OCI-LY3 (cell line): Measurements from ENCODE around the gene SMAP2.
"Not testable (repeated sequence)": the region's sequence is repeated elsewhere in the genome, so short reads cannot be mapped to it uniquely, and the experiment has no call there.

Source experiments
- H2AFZ ChIP-seq: fragments of 200-600, 300-600 bp; shearing (Covaris generic); 2 replicates; pipeline ENCODE4 v1.6.0; 2014; ENCODE audit warnings: antibody characterized with exemption, low read depth, low read length
- H3K27ac ChIP-seq: fragments of 200-600, 300-600 bp; sonication (generic); 2 replicates; pipeline ENCODE4 v1.5.1; 2014; ENCODE audit warnings: mild to moderate bottlenecking, low read length, moderate library complexity, mixed read lengths
- H3K27me3 ChIP-seq: fragments of 200-600, 300-600 bp; sonication (generic); 2 replicates; pipeline ENCODE4 v1.6.1; 2014; ENCODE audit warnings: low read depth, low read length, mixed read lengths
- H3K36me3 ChIP-seq: fragments of 200-600, 300-600 bp; sonication (generic); replicated peaks from 2 replicates; pipeline ENCODE3; 2014; ENCODE audit warnings: low read depth, low read length, mixed read lengths
- H3K4me1 ChIP-seq: fragments of 300-600, 200-600 bp; sonication (generic); 2 replicates; pipeline ENCODE4 v1.6.1; 2014; ENCODE audit warnings: low read length, mixed read lengths
- H3K4me2 ChIP-seq: fragments of 200-600, 300-600 bp; sonication (generic); 2 replicates; pipeline ENCODE4 v1.6.1; 2014; ENCODE audit warnings: low read length, mixed read lengths
- H3K4me3 ChIP-seq: fragments of 300-600, 200-600 bp; sonication (generic); 2 replicates; pipeline ENCODE4 v1.5.1; 2014; ENCODE audit warnings: antibody characterized with exemption, mild to moderate bottlenecking, low read length, moderate library complexity
- H3K79me2 ChIP-seq: fragments of 300-600, 200-600 bp; shearing (Covaris generic); 2 replicates; pipeline ENCODE4 v1.6.1; 2014; ENCODE audit warnings: mild to moderate bottlenecking, low read length, mixed read lengths
- H3K9ac ChIP-seq: fragments of 300-600, 200-600 bp; shearing (Covaris generic); 2 replicates; pipeline ENCODE4 v1.6.0; 2014; ENCODE audit warnings: mild to moderate bottlenecking, low read length, moderate library complexity
- H3K9me3 ChIP-seq: fragments of 200-600, 300-600 bp; shearing (Covaris generic); 2 replicates; pipeline ENCODE4 v1.6.1; 2014; ENCODE audit warnings: low read length, mixed read lengths; ENCODE audit not compliant: insufficient read depth
- H4K20me1 ChIP-seq: fragments of 200-600, 300-600 bp; sonication (generic); 2 replicates; pipeline ENCODE4 v1.6.1; 2016; ENCODE audit warnings: low read length, mixed read lengths; ENCODE audit not compliant: insufficient read depth
- EZH2phosphoT487 ChIP-seq: fragments of 200-600 bp; shearing (Covaris generic); IDR thresholded peaks from 2 replicates; pipeline ENCODE4 v1.6.1; 2018; ENCODE audit warnings: antibody characterized with exemption, mixed run types, low read depth
- TF ChIP-seq, protein P1 (sequence below): fragments of 200-600, 300-600 bp; sonication (generic); IDR thresholded peaks from 2 replicates; pipeline ENCODE4 v1.5.1; 2014; ENCODE audit warnings: antibody characterized with exemption, low read length, low read depth

Gene SMAP2

DNA sequence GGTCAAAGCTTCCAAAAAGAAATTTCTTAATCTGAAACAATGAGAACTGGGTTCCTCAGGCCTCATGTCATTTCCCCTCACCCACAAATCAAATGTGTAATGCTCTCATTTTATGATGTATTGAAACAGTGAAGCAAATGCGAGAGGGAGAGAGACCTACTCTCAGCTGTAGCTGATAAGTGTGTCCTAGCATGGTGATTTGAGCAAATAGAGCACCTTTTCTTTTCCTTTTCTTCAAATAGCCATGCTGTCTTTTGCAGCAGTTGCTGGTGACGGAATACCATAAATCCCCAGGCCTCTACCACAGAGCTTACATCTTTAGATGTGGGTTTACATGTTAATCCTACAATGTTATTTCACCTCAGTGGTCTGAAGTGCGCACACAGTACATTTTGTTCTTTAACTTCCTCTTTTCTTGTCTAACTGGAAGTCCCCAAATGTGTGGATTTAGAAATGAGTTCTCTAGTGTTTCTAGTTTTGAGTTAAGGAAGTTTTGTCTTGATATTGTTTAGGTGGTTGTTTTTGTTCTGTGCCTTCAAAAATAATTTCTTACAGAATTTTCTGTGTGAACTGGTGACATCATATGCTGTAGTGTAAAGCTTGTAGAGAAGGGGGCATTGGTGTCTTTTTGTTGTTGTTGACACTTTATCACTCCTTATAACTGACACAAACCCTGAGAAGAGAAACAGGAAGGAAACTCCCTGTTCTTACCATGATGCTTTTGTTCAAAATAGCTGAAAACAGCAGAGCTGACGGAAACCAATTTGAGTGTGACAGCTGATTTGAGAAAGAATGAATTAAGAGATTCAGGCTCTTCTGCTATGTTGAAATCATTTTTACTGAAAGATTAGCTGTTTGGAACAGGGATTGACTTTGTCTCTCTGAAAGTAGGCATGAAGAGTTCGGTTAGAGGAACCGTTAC lies 12.2 kb downstream of the SMAP2 start:
- Histone ChIP-seq H3K27ac (peak overlapping the region; percentile 100), H3K9ac (peak overlapping the region; percentile 97), H3K9me3 (no peaks in the 10 kb centered on the region), H3K27me3 (no peaks in the 10 kb centered on the region), H2AFZ (no peak overlapping the region), H3K36me3 (peaks cover 8% of the 10 kb centered on the region), H3K4me3 (peak overlapping the region; percentile 75), H3K4me1 (peaks cover 81% of the 10 kb centered on the region), H3K4me2 (peak overlapping the region; percentile 99), H3K79me2 (peaks cover 88% of the 10 kb centered on the region), H4K20me1 (no peaks in the 10 kb centered on the region)
- TF ChIP-seq EZH2phosphoT487: no peak
- TF ChIP-seq, protein P1, sequence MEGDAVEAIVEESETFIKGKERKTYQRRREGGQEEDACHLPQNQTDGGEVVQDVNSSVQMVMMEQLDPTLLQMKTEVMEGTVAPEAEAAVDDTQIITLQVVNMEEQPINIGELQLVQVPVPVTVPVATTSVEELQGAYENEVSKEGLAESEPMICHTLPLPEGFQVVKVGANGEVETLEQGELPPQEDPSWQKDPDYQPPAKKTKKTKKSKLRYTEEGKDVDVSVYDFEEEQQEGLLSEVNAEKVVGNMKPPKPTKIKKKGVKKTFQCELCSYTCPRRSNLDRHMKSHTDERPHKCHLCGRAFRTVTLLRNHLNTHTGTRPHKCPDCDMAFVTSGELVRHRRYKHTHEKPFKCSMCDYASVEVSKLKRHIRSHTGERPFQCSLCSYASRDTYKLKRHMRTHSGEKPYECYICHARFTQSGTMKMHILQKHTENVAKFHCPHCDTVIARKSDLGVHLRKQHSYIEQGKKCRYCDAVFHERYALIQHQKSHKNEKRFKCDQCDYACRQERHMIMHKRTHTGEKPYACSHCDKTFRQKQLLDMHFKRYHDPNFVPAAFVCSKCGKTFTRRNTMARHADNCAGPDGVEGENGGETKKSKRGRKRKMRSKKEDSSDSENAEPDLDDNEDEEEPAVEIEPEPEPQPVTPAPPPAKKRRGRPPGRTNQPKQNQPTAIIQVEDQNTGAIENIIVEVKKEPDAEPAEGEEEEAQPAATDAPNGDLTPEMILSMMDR: no peak

DNA sequence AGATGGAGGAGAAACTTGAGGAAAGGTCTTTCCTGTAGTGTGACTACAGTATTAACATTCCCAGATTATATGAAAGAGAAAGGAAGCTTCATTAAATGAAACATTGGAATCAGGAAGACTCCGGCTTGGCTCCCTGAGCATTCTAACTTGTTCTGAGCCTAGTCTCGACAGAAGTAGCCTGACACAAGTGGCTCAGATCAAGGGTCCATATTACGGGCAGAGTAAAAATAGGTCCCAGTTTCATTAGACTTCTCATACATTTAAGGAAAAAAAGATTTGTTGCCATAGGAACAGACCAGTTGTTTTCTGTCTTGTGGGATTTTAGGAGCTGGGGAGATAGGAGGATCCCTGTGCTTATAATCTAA lies 12.8 kb downstream of the SMAP2 start:
- H3K27ac ChIP-seq: peak overlapping the region; percentile 100
- H3K79me2 ChIP-seq: peaks cover 88% of the 10 kb centered on the region
- TF ChIP-seq EZH2phosphoT487: no peak
- TF ChIP-seq, protein P1: no peak
- H2AFZ ChIP-seq: no peak overlapping the region
- H3K4me1 ChIP-seq: peaks cover 80% of the 10 kb centered on the region
- H3K27me3 ChIP-seq: no peaks in the 10 kb centered on the region
- no peaks in the 10 kb centered on the region for H3K9me3 ChIP-seq
- no peaks in the 10 kb centered on the region for H4K20me1 ChIP-seq
- peak overlapping the region; percentile 99 for H3K4me2 ChIP-seq
- peak overlapping the region; percentile 75 for H3K4me3 ChIP-seq
- H3K36me3 ChIP-seq: peaks cover 9% of the 10 kb centered on the region
- peak overlapping the region; percentile 97 for H3K9ac ChIP-seq

DNA sequence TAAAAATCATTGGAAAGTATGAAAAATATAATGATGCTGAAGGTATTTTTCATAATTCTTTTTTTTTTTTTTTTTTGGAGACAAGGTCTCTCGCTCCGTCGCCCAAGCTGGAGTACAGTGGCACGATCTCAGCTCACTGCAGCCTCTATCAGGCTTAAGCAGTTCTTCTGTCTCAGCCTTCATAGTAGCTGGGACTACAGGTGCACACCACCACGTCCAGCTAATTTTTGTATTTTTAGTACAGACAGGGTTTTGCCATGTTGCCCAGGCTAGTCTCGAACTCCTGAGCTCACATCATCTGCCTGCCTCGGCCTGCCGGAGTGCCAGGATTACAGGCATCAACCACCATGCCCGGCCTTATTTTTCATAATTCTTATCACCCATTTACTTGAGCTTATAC lies 13.3 kb downstream of the SMAP2 start:
- Histone ChIP-seq H3K27me3 (no peaks in the 10 kb centered on the region), H3K4me2 (peak overlapping the region; percentile 99), H3K4me3 (peak overlapping the region; percentile 75), H3K79me2 (peaks cover 88% of the 10 kb centered on the region), H2AFZ (no peak overlapping the region), H4K20me1 (no peaks in the 10 kb centered on the region), H3K9ac (peak overlapping the region; percentile 97), H3K9me3 (no peaks in the 10 kb centered on the region), H3K4me1 (peaks cover 80% of the 10 kb centered on the region), H3K36me3 (peaks cover 9% of the 10 kb centered on the region), H3K27ac (peak overlapping the region; percentile 100)
- TF ChIP-seq, protein P1: no peak
- no peak for TF ChIP-seq EZH2phosphoT487

DNA sequence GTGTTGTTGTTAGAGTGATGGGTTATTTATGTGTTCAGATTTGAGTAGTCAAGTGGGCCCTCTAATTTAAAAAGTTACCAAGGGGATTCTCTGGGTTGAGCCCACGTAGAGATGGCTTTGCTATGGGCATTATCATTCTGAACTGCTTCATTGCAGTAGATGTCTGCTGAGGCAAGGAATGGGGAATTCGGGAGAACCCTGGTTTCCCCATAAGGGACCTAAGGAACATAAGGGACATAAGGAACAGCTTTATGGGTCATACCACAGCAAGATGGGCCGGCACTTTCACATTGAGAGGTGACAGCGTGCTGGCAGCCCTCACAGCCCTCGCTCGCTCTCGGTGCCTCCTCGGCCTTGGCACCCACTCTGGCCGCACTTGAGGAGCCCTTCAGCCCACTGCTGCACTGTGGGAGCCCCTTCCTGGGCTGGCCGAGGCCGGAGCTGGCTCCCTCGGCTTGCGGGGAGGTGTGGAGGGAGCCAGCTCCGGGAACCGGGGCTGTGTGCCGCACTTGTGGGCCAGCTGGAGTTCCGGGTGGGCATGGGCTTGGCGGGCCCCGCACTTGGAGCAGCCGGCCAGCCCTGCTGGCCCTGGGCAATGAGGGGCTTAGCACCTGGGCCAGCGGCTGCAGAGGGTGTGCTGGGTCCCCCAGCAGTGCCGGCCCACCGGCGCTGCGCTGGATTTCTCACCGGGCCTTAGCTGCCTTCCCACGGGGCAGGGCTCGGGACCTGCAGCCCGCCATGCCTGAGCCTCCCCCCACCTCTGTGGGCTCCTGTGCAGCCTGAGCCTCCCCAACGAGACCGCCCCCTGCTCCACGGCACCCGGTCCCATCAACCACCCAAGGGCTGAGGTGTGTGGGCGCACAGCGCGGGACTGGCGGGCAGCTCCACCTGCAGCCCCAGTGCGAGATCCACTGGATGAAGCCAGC lies 14.1 kb downstream of the SMAP2 start:
- peaks cover 88% of the 10 kb centered on the region for H3K79me2 ChIP-seq
- H3K9me3 ChIP-seq, H3K36me3 ChIP-seq, H4K20me1 ChIP-seq, H3K27me3 ChIP-seq, H2AFZ ChIP-seq: not testable (repeated sequence)
- H3K27ac ChIP-seq: peak overlapping the region; percentile 100
- H3K4me1 ChIP-seq: peaks cover 80% of the 10 kb centered on the region
- peak overlapping the region; percentile 99 for H3K4me2 ChIP-seq
- peak overlapping the region; percentile 75 for H3K4me3 ChIP-seq
- H3K9ac ChIP-seq: peak overlapping the region; percentile 97

DNA sequence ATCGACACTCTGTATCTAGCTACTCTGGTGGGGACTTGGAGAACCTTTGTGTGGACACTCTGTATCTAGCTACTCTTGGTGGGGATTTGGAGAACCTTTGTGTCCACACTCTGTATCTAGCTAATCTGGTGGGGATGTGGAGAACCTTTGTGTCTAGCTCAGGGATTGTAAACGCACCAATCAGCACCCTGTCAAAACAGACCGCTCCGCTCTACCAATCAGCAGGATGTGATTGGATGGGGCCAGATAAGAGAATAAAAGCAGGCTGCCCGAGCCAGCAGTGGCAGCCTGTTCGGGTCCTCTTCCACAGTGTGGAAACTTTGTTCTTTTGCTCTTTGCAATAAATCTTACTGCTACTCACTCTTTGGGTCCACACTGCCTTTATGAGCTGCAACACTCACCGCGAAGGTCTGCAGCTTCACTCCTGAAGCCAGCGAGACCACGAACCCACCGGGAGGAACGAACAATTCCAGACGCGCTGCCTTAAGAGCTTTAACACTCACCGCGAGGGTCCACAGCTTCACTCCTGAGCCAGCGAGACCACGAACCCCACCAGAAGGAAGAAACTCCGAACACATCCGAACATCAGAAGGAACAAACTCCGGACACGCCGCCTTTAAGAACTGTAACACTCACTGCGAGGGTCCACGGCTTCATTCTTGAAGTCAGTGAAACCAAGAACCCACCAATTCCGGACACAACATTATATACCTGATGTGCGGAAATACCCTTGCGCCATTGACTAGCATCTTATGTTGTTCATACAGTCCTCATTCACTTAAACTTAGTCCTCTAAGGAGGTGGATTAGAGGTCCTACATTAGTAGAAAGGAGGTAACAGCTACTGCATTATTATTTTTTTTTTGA lies 15.2 kb downstream of the SMAP2 start:
- Histone ChIP-seq H3K4me1 (peaks cover 76% of the 10 kb centered on the region), H3K79me2 (peaks cover 86% of the 10 kb centered on the region), H3K27ac (peak overlapping the region; percentile 20; the same call in 1 of the 2 replicates)
- H3K9me3 ChIP-seq, H3K4me3 ChIP-seq, H2AFZ ChIP-seq, H4K20me1 ChIP-seq, H3K4me2 ChIP-seq, H3K9ac ChIP-seq, H3K27me3 ChIP-seq, H3K36me3 ChIP-seq: not testable (repeated sequence)
